HG03060 (cell line): ENCODE results near the gene TMEM231.

Source experiments
- ATAC-seq: cut with Tn5 transposase; IDR thresholded peaks from one replicate; pipeline ENCODE4 v1.9.1; 2021; ENCODE audit warnings: low read depth, moderate number of reproducible peaks; ENCODE audit not compliant: unreplicated experiment

TMEM231 gene

DNA sequence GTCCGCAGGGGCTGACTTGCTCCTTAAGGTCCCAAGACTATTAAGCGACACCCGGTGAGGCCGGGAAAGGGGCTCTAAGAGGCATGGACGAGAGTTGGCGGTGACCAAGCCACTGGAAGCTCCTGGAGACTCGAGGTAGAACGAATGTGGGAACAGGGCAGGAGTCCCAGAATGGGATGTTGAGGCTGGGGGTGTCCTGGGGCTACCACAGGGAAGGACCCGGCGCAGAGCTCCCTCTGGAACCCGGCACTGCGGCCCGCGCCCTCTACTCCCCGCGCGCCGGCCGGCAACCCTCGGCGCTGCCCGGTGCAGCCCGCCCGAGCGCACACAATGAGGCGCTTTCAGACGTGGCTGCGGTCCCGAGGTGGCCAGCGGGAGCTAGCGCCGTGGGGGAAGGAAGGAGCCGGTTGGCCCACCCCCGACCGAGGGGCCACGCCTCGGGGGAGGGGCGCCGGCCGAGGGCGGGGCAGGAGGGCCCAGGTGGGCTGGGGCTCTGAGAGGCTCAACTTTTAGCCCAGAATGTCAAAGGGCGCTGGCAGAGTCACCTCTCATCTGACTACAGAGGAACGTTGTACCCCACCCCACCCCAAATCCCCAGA is 60.9 kb downstream of the TMEM231 start, which contains the start of gene CHST6:
CHST6 (minus strand) TSS at position 366 of the 599 bp plus-strand sequence. CDS start 15,613 bp downstream, outside the sequence.
- ATAC-seq: no peak

GRCh38 chr16:75494661-75495075 is 61.4 kb downstream of the TMEM231 start:
- ATAC-seq: no peak

DNA sequence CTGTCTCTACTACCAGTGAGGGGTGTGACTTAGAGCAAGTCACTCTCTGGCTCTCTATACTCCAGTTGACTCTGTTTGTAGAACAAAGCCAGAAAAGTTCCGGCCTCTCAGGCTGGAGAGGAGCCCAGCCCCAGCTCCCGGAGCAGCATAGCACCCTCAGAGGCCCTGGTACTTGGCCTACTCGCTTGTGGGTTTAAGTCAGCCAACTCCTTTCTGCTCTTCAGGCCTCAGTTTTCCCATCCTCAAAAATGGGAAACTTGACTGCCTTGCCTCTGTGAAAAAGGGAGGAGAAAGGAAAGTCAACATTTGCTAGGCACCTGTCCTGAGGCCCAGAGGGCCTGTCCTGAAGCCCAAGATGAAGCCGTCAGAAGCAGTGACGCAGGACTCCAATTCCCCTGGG is 61.9 kb downstream of the TMEM231 start:
- ATAC-seq: no peak

- ATAC-seq: no peak
Observed at GRCh38 chr16:75491876-75492275, 64.2 kb downstream of the TMEM231 start.

GRCh38 chr16:75488322-75488721 is 67.7 kb downstream of the TMEM231 start:
- no peak for ATAC-seq
